NCI-H1105 treated with DMSO at 0.1 percent for 48 hours (cell line): ENCODE data around the gene CDC6.

Experiments
- DNase-seq: peaks from one replicate; lab custom pipeline; 2025; lab: John Stamatoyannopoulos, UW

The CDC6 gene, protein sequence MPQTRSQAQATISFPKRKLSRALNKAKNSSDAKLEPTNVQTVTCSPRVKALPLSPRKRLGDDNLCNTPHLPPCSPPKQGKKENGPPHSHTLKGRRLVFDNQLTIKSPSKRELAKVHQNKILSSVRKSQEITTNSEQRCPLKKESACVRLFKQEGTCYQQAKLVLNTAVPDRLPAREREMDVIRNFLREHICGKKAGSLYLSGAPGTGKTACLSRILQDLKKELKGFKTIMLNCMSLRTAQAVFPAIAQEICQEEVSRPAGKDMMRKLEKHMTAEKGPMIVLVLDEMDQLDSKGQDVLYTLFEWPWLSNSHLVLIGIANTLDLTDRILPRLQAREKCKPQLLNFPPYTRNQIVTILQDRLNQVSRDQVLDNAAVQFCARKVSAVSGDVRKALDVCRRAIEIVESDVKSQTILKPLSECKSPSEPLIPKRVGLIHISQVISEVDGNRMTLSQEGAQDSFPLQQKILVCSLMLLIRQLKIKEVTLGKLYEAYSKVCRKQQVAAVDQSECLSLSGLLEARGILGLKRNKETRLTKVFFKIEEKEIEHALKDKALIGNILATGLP

GRCh38 chr17:40287494-40288369 lies at the start of gene CDC6:
Gene CDC6 (plus strand): TSS chr17:40287879. CDS start chr17:40289421, 1,542 bp downstream.
- DNase-seq, result peak; percentile 99

DNA sequence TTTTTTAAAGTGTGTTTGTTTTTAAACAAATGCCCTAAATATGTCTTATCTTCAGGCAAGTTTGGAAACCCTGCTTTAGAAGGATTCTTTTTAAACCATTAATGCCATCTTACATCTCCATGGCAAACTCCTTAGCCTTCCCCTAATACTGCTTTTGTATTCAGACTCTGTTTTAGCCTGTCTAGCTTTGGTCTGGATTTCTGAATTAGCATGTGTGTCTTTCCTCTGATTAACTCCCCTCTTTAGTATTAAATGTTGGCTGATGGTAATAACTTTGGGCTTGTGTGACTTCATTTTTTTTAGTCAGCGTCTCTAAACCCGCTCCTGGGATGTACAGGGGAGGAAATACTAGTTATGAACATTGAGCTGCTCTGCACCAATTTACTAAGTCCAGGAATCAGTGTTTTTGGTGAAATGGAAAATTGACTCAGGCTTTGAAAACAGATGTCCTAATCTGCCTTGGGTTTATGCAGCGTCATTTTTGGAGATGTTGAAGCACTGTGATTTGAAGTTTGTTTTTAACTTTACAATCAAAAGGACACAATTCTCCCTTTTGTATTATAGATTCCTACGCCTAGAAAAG lies 46.3 kb upstream of the CDC6 start:
- DNase-seq, result no peak

DNA sequence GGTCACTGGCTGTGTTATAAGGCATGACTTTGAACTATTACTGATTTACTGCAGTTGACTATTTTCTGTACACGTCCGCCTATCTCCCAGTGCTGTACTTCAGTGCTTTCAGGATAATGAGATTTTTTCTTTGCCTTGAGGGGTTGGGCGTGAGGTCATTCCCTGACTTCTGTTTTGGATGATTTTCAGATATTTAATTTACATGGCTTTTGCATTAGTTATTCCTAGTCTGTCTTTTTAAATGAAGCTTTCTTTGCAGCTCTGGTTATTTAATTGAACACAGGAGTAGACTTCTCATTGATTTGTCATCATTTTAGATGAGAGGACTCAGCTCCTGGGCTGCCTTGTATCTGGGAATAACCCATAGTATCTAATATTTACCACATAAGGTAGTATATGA lies 44.9 kb upstream of the CDC6 start:
- DNase-seq, result no peak

GRCh38 chr17:40243761-40244160 lies 43.9 kb upstream of the CDC6 start:
- no peak for DNase-seq

DNA sequence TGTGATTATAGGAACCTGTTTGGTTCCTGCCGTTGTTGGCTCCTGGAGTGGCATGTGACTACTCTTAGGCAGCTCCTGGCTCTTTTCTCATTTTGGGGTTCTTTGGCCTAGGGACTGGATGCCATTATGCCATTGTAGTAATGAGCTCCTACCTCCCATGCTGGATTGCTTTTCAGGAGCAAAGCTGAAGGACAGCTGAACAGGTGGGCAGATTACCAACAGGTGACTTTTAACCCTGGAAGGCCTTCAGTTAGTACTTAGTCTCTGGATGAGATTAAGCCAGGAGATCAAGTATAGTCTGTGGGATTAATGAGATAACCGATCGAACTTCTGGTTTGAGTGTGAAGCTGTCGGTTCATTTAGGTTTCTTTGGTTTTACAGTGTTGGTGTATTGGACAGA lies 43.4 kb upstream of the CDC6 start:
- DNase-seq, result no peak

DNA sequence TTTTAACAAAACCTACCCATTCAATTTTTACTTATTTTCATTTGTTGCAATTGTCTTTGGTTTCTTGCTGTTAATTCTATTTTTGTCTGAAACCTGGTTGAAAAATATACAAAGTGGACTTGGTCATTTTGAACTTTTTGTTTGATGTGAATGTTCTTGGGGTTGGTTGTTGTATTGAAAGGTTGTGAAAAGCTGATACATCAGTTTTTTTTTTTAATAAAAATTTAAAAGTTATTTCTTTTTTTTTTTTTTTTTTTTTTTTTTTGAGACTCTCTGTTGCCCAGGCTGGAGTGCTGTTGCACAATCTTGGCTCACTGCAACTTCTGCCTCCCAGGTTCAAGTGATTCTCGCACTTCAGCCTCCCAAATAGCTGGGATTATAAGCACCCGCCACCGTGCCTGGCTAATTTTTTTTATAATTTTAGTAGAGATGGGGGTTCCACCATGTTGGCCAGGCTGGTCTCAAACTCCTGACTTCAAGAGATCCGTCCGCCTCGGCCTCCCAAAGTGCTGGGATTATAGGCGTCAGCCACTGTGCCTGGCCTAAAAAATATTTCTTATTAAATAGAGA lies 39.7 kb upstream of the CDC6 start:
- no peak for DNase-seq

GRCh38 chr17:40248507-40248906 lies 39.2 kb upstream of the CDC6 start:
- DNase-seq, result no peak

DNA sequence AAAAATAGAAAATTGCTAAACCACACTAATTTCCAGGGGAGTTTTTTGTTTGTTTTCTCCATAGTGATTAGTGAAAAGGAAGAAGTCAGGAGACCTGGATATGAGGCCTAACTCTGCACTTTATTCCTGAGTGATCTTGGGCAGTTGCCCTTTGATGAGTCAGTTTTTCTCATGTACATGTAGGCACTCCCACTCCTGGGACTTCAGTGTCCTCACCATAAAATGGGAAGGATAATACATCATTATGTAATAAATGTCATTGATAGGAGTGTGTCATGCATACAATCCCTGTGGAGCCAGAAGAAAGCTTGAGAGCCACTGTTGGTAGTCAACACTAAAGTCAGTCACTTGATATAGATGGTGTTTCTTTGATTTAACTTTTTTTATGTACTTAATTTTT lies 36.1 kb upstream of the CDC6 start:
- DNase-seq, result no peak

DNA sequence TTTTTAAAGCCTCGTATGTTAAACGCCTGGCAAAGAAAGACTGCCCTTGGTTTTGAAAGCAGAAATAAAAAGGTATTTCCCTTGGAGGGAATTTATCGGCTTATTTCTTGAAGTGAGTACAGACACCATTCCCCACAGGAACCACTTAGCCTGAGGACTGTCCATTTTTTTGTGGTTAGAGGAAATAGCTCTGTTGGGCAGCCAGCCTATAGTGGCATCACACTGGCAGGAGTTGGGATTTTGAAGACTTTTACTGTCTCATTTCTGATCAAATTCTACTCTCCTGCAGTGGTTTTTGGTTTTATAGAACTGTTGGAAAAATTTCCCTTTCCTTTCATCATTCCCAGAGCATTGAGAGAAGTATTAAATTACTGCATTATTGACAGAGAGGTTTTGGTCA lies 34.1 kb upstream of the CDC6 start:
- no peak for DNase-seq

DNA sequence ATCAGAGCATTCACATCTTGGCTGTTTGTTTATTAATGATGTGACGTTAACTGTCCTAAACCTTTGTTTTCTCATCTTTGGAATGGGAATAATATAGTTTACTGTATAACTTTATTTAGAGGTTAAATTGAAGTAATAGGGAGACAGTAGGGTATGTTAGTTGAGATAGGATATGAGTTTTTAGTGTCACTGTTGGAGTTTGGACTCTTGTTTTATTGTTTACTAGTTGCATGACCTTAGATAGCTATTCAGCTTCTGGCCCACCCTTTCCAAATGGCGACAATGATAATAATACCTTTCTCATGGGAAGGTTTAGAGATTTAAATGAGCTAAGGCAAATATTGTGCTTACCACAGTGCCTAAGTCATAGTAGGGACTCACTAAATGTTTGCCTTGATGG lies 28.2 kb upstream of the CDC6 start:
- no peak for DNase-seq

DNA sequence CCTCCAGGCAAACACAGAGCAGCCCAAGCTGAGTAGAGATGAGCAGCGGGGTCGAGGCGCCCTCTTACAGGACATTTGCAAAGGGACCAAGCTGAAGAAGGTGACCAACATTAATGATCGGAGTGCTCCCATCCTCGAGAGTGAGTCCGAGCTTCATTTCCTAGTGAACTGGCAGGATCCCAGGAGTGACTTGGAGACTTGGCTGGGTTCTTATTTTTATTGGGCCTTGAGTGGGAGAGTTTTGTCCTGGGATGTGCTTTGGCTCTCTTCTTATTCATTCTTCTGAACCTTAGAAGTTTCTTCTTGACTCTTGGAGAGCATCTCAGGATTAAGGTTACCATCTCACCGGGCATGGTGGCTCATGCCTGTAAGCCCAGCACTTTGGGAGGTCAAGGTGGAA lies 27.2 kb upstream of the CDC6 start:
- no peak for DNase-seq

GRCh38 chr17:40264458-40265185 lies 23.1 kb upstream of the CDC6 start:
- DNase-seq, result no peak

DNA sequence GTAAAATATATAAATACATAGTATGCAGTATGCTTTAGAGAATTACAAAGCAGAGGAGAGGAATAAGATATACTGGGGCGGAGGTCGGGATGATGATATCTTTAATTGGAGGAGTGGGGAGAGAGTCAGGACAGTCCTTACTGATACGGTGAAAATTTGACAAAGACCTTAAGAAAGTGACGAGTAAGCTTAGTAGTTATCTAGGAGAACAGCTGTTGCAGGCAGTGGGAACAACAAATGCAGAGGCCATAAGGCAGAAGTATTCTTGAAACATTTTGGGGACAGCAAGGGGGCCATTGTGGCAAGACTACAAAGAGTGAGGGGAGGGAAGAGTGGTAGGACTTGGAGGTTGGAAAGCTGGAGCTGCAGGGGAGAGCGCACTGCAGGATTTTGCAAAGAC lies 22.3 kb upstream of the CDC6 start:
- DNase-seq, result no peak

DNA sequence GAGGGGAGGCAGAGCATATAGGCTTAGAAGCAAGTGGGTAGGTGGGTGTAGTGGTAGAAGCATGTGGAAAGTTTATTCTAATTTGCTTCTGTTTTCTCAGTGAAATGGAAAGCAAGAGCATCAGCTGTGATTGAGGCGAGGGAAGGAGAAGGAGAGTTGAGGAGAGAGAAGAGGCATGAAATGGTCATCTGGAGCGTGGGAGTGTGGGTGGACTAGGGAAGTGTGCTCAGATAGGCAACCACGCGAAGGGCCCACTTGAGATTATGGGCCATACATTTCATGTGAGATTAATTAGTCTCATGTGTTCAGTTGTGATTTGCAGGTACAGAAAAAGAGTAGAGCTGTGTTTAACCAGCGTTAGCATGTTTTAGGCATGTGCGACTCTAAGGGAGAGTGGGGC lies 20.8 kb upstream of the CDC6 start:
- DNase-seq, result no peak

DNA sequence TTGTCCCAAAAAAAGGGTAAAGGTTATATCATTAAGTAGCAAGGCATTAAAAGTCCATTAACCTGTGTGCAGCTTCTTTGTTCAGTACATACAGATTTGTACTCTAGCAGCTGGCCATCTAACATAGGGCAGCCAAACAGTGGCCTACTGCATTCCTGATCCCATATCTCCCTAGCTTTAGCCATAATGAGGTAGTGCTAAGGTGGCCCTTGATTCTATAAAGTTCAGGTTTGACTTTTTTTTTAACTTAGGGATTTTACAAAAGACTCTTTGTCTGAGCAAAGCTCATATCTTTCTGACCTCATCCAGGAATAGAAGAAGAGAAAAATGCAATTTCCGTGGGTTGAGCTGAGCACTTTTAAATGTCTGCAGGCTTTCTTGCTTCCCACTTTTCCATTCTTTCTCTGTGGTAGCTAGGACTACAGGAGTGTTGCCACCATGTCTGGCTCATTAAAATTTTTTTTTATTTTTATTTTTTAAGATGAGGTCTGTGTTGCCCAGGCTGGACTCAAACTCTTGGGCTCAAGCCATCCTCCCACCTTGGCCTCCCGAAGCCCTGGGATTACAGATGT lies 19.5 kb upstream of the CDC6 start:
- no peak for DNase-seq

GRCh38 chr17:40278414-40278813 lies 9.3 kb upstream of the CDC6 start:
- no peak for DNase-seq

- DNase-seq, result no peak
These were observed 8.3 kb upstream of the CDC6 start for GRCh38 chr17:40279402-40279801.

DNA sequence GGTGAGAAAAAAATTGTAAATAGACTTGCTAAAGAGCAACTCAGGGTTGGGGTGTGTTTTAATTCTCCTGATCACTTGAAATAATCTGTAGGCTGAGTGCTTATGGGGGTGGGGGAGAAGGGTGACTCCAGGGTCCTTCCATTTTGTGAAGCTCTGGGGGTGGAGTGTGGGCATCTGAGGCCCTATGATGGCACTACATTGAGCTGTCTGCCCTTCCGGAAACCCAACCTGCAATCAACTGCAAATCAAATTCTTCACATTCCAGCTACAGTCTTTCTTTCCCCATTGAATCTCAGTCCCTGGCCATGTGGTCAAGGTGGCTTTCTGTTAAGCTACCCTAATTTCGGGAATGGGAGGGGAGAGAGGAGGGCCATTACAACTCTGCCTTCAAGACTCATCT lies 6.0 kb upstream of the CDC6 start:
- no peak for DNase-seq

GRCh38 chr17:40283662-40284061 lies 4.0 kb upstream of the CDC6 start:
- DNase-seq, result no peak

DNA sequence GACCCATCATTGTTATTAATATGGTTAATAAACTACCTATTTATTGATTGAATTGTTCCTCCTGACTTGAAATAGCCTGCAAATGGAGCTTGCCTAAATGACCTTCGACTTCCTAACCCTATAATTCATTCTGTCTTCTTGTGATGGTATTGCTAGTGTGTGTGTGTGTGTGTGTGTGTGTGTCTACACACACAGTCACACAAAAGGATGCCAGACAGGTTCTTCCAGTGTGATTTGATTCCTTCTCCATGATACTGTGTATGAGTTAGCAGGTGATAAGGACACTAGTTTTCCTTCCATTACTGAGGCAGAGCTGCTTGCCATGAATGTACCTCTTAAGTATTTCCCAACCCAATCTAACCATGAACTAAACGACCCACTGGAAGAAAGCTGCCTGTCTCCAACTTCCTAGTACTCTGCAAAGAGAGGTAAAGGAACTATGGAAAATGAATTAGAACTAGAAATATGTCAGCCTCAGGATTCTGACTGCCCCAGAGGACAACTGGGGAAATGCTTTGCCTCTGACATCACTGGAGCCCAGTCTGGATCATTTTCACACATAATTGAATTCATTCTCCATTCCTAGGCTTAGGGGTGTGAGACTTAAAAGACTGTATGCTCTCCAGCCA lies 3.5 kb upstream of the CDC6 start:
- no peak for DNase-seq

- DNase-seq, result no peak
These were observed 1.2 kb upstream of the CDC6 start for GRCh38 chr17:40286473-40286872.
